Activated CD4-positive, CD25-positive, alpha-beta regulatory T cell treated with anti-CD3 and anti-CD28 coated beads, Interleukin-2, amount 50 U/mL, for 72 hours (primary cell): ENCODE measurements around the gene SLC25A21.
"Not testable (repeated sequence)": the region's sequence is repeated elsewhere in the genome, so short reads cannot be mapped to it uniquely, and the experiment has no call there.

ENCODE experiments used
- DNase-seq: peaks from one replicate; pipeline ENCODE4 v3.0.0; 2021

SLC25A21 gene

DNA sequence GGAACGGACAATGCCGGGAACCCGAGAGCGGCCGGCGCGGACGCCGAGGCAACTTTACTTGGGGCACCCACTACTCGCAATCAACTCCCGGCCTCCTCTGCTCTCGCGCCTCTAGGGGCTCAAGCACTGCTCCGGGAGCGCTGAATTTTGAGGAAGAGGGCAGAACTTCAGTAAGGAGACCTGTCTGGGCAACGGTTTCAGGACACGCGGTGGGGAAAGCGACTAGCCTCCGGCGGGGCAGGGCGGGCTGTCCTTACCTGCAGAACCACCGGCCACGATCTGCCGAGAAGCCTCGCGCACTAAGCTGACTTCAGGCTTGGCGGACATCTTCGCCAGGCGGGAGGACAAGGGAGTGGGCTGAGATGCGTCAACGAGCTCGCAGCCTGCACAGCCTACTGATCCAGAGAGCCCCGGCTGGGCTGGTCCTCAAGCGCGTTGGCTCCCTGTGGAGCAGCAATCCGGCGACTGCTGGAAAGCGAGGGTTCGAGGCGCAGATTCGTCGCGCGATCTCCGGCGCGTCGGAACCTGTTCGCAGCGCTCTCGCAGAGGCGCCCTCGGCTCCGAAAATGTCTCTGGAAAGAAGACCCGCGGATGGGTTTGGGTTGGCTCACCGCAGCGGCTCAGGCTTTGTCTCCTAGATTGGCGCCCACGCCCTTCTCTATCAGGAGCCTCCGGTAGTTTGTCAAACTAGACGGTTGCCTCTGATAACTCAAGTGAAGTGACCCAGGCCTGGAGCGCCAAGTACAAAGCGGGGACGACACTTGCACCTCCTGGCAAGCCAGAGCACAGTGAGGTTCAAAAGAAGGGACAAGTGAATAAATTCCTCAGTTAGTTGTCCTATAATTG is at the start of gene SLC25A21:
SLC25A21 (minus strand) TSS at position 583 of the 846 bp plus-strand sequence.
- DNase-seq = no peak

DNA sequence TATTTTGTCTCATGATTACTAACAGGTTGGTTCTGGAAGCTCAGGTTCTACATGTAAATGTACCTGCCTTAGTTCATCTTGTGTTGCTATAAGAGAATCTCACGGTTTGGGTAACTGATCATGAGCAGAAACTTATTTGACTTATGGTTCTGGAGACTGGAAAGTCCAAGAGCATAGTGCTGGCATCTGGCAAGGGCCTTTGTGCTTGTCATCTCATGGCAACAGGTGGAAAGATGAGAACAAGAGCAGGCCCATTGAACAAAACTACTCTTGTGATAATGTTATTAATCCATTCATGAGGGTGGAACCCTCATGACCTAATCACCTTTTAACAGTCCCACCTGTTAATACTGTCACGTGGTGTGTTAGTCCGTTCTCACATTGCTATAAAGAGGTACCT is 48.7 kb upstream of the SLC25A21 start:
- DNase-seq = no peak

DNA sequence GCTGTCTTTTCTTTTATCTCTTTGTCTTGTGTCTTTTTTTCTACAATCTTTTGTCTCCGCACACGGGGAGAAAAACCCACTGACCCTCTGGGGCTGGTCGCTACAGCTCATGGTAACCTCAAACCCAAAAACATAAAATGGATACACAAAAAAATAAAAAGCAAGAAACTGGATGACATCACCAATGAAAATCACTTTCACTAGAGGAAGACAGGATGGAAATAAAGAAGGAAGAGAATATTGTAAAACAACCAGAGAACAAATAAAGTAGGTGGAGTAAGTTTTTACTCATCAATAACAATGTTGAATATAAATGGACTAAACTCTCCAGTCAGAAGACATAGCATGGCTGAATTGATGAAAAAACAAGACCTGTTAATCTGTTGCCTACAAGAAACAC is 42.9 kb upstream of the SLC25A21 start:
- no peak for DNase-seq

GRCh38 chr14:37213016-37213415 is 40.6 kb upstream of the SLC25A21 start:
- no peak for DNase-seq

- no peak for DNase-seq
These were observed 38.0 kb upstream of the SLC25A21 start for GRCh38 chr14:37210448-37210847.

DNA sequence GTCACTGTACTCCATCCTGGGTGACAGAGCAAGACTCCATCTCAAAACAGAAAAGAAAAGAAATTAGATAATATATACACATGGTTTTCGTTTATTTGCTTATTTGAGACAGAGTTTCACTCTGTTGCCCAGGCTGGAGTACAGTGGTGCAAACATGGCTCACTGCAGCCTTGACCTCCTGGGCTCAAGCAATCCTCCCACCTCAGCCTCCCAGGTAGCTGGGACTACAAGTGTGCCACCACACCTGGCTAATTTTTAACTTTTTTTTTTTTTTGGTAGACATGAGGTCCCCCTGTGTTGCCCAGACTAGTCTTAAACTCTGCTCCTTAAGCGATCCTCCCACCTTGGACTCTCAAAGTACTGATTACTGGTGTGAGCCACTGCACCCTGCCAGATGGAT is 37.2 kb upstream of the SLC25A21 start:
- DNase-seq = not testable (repeated sequence)

- DNase-seq = not testable (repeated sequence)
These were observed 33.5 kb upstream of the SLC25A21 start for GRCh38 chr14:37205623-37206605.

- no peak for DNase-seq
These were observed 31.0 kb upstream of the SLC25A21 start for GRCh38 chr14:37203423-37203822.

- DNase-seq = no peak
These were observed 30.4 kb upstream of the SLC25A21 start for GRCh38 chr14:37202812-37203211.

- DNase-seq = no peak
These were observed 29.9 kb upstream of the SLC25A21 start for GRCh38 chr14:37202265-37202664.

GRCh38 chr14:37201724-37202123 is 29.3 kb upstream of the SLC25A21 start:
- DNase-seq = no peak

- no peak for DNase-seq
These were observed 26.5 kb upstream of the SLC25A21 start for GRCh38 chr14:37198907-37199306.

DNA sequence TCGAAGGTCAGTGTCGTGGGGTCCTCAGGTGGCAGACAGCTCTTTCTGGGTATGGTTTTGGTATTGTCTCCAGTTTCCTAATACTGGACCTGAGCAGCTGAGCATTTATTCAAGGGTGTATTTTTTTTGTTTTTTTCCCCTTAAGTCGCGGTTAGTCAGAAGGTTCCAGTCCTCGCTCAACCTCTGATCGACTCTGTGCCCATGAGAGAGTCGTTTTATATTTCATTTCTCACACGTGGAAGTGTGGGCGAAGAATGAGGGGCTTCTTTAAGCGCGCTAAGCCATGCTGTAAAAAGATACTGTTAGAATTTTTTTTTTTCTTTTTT is 25.8 kb upstream of the SLC25A21 start:
- no peak for DNase-seq

DNA sequence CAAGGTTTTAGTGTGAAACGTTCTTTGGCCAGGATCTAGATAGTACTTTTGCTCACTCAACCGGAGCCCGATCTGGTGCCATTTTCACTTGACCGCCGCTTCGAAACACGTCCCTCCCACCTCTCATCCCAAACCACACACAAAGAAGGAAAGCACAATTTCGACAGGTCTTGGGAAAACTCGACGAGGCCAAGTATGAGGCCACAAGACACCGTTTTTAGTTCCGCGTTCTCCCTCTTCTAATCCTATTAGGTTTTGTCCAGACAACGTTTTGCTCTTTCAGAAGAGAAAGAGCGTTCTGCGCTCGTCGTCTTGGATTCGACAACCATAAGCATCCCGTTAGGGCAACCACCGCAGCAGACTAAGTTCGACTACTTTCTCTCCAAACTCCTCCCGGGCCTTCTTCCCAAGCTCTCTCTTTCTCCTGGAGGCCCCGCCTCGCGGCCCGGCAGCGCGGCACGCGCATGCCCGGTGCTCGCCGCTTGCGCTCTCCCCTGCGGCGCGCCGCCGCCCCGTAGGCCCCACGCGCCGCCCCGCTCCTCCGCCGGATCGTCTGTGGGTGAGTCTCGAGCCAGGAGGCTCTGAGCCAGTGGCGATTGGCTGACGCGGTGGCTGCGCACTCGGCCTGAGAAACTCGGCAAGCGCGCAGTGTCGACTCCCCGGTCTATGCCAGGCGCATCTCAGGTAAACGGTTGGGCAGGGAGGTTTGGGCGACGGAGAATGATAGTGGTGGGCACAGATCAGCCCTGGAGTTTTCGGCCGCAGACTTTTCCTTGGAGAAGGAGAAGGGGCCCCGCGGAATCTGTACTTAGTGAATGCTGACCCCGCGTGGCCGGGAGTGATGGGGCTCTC is 25.2 kb upstream of the SLC25A21 start, which contains the start of gene MIPOL1:
MIPOL1 (plus strand) TSS at position 517 of the 852 bp plus-strand sequence. CDS start 49,952 bp downstream, outside the sequence.
- no peak for DNase-seq

GRCh38 chr14:37196604-37197420 is 24.4 kb upstream of the SLC25A21 start:
- no peak for DNase-seq

GRCh38 chr14:37195327-37195726 is 22.9 kb upstream of the SLC25A21 start:
- no peak for DNase-seq

- DNase-seq = no peak
These were observed 22.3 kb upstream of the SLC25A21 start for GRCh38 chr14:37194698-37195097.

DNA sequence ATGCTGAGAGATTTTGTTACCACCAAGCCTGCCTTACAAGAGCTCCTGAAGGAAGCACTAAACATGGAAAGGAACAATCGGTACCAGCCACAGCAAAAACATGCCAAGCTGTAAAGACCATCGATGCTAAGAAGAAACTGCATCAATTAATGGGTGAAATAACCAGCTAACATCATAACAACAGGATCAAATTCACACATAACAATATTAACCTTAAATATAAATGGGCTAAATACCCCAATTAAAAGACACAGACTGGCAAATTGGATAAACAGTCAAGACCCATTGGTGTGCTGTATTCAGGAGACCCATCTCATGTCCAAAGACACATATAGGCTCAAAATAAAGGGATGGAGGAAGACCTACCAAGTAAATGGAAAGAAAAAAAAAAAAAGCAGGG is 17.3 kb upstream of the SLC25A21 start:
- DNase-seq = not testable (repeated sequence)

GRCh38 chr14:37187840-37188577 is 15.6 kb upstream of the SLC25A21 start:
- DNase-seq = not testable (repeated sequence)

DNA sequence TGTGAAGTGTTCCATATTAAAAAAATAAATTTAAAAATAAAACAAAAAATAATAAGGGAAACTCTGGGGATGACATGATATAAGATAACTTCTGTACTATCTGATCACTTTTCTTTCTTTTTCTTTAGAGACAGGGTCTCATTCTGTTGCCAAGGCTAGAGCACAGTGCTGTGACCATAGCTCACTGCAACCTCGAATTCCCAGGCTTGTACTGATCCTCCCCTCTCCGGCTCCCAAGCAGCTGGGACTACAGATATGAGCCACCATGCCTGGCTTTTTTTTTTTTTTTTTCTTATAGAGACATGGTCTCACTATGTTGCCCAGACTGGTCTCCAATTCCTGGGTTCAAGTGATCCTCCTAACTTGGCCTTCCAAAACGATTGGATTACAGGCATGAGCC is 14.9 kb upstream of the SLC25A21 start:
- no peak for DNase-seq

DNA sequence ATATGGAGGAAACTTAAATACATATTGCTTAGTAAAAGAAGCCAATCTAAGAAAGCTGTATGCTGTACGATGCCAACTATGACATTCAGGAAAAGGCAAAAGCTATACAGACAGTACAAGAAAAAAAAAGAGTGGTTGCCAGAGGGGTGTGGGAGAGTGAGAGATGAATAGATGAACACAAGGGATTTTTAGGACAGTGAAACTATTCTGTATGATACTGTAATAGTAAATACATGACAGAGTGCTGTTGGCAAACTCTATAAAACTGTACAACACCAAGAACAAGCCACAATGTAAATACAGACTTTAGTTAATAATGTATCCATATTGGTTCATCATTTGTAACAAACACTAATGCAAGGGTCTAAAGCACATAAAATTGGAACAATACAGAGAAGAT is 14.5 kb upstream of the SLC25A21 start:
- no peak for DNase-seq
